Gastroesophageal sphincter (tissue), 3 donors: Measurements from ENCODE around the gene HDAC8.

Experiments used
- POLR2A ChIP-seq, 2 donors: fragments of 450-650 bp; IDR thresholded peaks; one replicate each; pipeline ENCODE4 v1.6.1; 2017; ENCODE audit warnings: antibody characterized with exemption in 2 of 2, mild to moderate bottlenecking in 2 of 2, moderate library complexity in 1 of 2
- TF ChIP-seq, protein P1 (sequence below), 4 experiments: fragments of 200-600 bp in 2 of 4; fragments of 450-650 bp in 2 of 4; sonication (generic) in 1 of 4; IDR thresholded peaks; one replicate each; pipeline ENCODE4 v1.5.1; 2017 to 2019; ENCODE audit warnings: antibody characterized with exemption in 4 of 4, mild to moderate bottlenecking in 2 of 4, moderate library complexity in 2 of 4

DNA sequence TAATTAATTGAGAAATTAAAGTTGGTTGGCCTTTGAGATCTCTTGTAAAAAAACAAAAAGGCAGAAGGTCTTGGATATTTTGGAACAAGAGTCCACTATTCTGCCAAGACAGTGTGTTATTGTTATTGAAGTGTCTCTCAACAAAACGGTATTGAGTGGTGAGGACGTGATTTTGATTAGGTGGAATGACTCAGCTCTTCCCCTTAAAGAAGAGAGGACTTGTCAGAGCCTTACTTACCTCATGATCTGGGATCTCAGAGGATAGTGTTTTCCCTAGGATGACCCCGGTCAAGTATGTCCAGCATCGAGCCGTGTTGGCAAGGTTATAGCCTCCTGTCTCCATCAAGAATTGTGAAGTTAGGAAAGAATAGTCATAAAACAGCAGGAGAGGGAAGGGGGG, 110.9 kb downstream of the HDAC8 start:
- TF ChIP-seq, protein P1, sequence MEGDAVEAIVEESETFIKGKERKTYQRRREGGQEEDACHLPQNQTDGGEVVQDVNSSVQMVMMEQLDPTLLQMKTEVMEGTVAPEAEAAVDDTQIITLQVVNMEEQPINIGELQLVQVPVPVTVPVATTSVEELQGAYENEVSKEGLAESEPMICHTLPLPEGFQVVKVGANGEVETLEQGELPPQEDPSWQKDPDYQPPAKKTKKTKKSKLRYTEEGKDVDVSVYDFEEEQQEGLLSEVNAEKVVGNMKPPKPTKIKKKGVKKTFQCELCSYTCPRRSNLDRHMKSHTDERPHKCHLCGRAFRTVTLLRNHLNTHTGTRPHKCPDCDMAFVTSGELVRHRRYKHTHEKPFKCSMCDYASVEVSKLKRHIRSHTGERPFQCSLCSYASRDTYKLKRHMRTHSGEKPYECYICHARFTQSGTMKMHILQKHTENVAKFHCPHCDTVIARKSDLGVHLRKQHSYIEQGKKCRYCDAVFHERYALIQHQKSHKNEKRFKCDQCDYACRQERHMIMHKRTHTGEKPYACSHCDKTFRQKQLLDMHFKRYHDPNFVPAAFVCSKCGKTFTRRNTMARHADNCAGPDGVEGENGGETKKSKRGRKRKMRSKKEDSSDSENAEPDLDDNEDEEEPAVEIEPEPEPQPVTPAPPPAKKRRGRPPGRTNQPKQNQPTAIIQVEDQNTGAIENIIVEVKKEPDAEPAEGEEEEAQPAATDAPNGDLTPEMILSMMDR (IDR thresholded peaks at IDR 0.05): no peak
- no peak for TF ChIP-seq POLR2A (IDR thresholded peaks at IDR 0.05)
